ENCODE results near the gene MDFIC2.

- no peak for TF ChIP-seq CTCF (IDR thresholded peaks at IDR 0.05; ENCODE audit: low read length)
- TF ChIP-seq EZH2 (IDR thresholded peaks at IDR 0.05; ENCODE audit: borderline replicate concordance, low read length): no peak
Observed at GRCh38 chr3:70264122-70264780, 48.2 kb downstream of the MDFIC2 start.
